Breast epithelium (tissue), 4 donors: ENCODE data around the gene IL12A. TPM values are rescaled to one million over a fixed set of nuclear protein-coding genes. Genes with fewer than 3 reads are reported as not detected.

Source experiments
- DNase-seq, 2 donors: peaks; one replicate each; pipeline ENCODE4 v3.0.0-alpha.2; 2019; ENCODE audit warnings: low spot score in 2 of 2
- H3K27ac ChIP-seq, 2 donors: fragments of 200-600 bp; sonication (generic) in 1 of 2; one replicate each; pipeline ENCODE4 v1.5.1; 2016 to 2019; ENCODE audit warnings: mild to moderate bottlenecking in 1 of 2
- H3K27me3 ChIP-seq, 2 donors: fragments of 200-600 bp; sonication (generic) in 1 of 2; one replicate each; pipeline versions ENCODE4 v1.5.1 to v1.6.0; 2017 to 2019; ENCODE audit warnings: control low read depth in 1 of 2, mild to moderate bottlenecking in 1 of 2
- H3K36me3 ChIP-seq: fragments of 200-600 bp; one replicate; pipeline ENCODE4 v1.5.1; 2019
- H3K4me1 ChIP-seq, 2 donors: fragments of 200-600 bp; sonication (generic); one replicate each; pipeline ENCODE4 v1.5.1; 2016 to 2019; ENCODE audit warnings: control low read depth in 1 of 2
- H3K4me3 ChIP-seq, 3 donors: fragments of 200-600 bp; sonication (generic); 1 replicate in 2 of 3; 2 replicates in 1 of 3; pipeline ENCODE4 v1.5.1; 2016 to 2019; ENCODE audit warnings: mild to moderate bottlenecking in 3 of 3, moderate library complexity in 2 of 3
- H3K9me3 ChIP-seq, 2 donors: fragments of 200-600 bp; sonication (generic) in 1 of 2; one replicate each; pipeline ENCODE4 v1.5.1; 2016 to 2019; ENCODE audit warnings: control low read depth in 1 of 2
- POLR2A ChIP-seq: fragments of 450-650 bp; IDR thresholded peaks from one replicate; pipeline ENCODE4 v1.6.1; 2016; ENCODE audit warnings: antibody characterized with exemption, mild to moderate bottlenecking, moderate library complexity
- POLR2AphosphoS5 ChIP-seq, 3 donors: sonication (generic); formaldehyde crosslinking; IDR thresholded peaks; one replicate each; pipeline ENCODE4 v1.6.1; 2017; ENCODE audit warnings: antibody characterized with exemption in 3 of 3
- intact Hi-C: fragments of 100-400 bp; cut with DNase I; formaldehyde crosslinking; loops from one replicate; pipeline ENCODE4 v1.15.1; 2023; ENCODE audit warnings: low total_unique reads
- total RNA-seq, 3 donors: library from RNA; depleted of rRNA; stranded (reverse); fragments of >200 nt; gene quantifications; one replicate each; pipeline ENCODE4 v1.1.0, GENCODE V29; 2016
- TF ChIP-seq, protein P1 (sequence below), 3 donors: fragments of 450-650 bp; IDR thresholded peaks; one replicate each; pipeline ENCODE4 v1.5.1; 2016 to 2017; ENCODE audit warnings: antibody characterized with exemption in 3 of 3, mild to moderate bottlenecking in 3 of 3, moderate library complexity in 3 of 3

IL12A gene
- total RNA-seq, 3 donors from 2014 or later = 0.98 TPM; not detected in 2

DNA sequence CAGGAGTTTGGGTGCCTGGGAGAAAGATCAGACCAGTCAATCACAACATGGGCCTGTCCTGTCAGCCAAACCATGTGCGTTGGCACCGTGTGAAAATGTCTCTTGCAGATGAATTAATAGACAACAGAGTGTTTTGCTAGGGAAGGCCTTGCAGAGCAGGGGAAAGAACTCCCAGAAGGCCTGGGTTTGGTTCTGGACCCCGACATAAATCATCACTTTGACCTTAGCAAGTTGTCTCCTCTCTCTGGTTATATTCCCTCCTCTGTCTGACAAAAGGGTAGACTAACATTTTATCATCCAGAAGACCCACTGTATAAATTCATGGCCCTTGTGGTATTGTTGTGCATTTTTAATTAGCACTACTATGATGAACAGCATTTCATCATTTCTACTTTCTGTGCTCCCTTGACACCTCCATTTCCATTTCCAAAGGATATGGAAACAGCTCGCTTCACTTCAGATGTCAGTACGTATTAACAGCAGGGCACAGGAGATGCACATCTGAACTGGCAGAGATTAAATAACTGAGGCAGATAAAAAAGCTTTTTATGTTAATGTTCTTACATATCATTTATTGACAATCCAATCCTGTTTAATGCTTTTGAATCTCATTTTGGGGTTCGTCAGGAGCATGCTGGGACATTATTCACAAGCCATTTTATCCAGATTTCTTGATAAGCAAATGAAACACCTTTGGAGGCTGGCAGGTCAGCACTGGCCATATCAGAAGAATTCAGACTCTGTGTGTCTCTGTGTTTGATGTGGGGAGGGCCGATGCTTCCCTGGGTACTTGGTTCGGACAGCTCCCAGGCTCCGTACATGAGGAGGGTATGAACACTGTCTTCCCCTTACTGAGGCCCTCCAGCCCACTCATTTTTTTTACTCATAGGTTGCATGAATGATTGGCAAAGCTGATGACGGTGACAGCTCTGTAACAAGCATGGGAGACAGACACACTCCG lies 28.2 kb upstream of the IL12A start:
- intact Hi-C loops = no loop called here

DNA sequence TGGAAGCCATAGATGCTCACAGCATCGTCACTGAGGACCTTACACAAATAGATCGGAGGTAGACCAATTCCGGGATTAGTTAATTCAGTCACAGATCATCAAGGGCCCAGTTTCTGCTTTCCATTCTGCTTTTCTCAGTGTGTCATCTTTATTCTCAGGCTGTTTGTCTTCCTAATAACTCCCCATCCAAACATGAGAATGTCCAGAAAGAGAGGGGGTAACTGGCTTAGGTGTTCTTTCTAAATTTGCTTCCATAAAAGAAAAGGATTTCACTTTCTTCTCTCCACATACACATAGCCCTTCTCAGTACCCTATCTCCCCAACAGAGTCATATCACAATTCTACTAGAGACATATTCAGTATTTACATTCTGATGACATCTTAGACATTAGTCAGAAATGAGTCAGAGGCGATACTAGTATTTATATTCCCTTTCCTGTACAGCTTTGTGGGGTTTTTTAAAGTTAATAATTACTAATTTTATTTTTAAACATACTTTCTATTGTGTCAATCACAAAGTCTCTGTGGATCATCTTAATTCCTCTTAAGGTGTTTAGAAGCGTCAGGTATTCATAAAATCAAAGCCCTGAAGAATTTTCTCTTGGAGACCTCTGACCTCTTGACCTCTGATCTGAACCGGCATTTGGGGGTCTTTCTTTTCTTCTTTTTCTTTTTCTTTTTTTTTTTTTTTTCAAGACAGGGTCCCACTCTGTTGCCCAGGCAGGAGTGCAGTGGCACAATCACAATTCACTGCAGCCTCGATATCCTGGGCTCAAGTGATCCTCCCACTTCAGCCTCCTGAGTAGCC lies 24.3 kb upstream of the IL12A start:
- H3K36me3 ChIP-seq = no peaks in the 10 kb centered on the region
- no peak overlapping the region for H3K4me3 ChIP-seq
- H3K9me3 ChIP-seq = no peaks in the 10 kb centered on the region
- H3K4me1 ChIP-seq = no peaks in the 10 kb centered on the region
- no peaks in the 10 kb centered on the region for H3K27me3 ChIP-seq
- intact Hi-C loops = no loop called here
- no peak overlapping the region for H3K27ac ChIP-seq
- no peak for DNase-seq
- TF ChIP-seq POLR2A (no peak), POLR2AphosphoS5 (IDR thresholded peaks at IDR 0.05) (no peak)
- TF ChIP-seq, protein P1, sequence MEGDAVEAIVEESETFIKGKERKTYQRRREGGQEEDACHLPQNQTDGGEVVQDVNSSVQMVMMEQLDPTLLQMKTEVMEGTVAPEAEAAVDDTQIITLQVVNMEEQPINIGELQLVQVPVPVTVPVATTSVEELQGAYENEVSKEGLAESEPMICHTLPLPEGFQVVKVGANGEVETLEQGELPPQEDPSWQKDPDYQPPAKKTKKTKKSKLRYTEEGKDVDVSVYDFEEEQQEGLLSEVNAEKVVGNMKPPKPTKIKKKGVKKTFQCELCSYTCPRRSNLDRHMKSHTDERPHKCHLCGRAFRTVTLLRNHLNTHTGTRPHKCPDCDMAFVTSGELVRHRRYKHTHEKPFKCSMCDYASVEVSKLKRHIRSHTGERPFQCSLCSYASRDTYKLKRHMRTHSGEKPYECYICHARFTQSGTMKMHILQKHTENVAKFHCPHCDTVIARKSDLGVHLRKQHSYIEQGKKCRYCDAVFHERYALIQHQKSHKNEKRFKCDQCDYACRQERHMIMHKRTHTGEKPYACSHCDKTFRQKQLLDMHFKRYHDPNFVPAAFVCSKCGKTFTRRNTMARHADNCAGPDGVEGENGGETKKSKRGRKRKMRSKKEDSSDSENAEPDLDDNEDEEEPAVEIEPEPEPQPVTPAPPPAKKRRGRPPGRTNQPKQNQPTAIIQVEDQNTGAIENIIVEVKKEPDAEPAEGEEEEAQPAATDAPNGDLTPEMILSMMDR (IDR thresholded peaks at IDR 0.05) = no peak

More for the DNA sequence above, 28.2 kb upstream of the IL12A start:
- TF ChIP-seq POLR2A (no peak), POLR2AphosphoS5 (IDR thresholded peaks at IDR 0.05) (no peak)
- TF ChIP-seq, protein P1 (IDR thresholded peaks at IDR 0.05) = no peak
- Histone ChIP-seq H3K4me3 (no peak overlapping the region), H3K9me3 (peaks cover 0 to 8% of the 10 kb centered on the region in 2 donors), H3K36me3 (no peaks in the 10 kb centered on the region), H3K27ac (no peak overlapping the region), H3K27me3 (no peaks in the 10 kb centered on the region), H3K4me1 (no peaks in the 10 kb centered on the region)
- no peak for DNase-seq

DNA sequence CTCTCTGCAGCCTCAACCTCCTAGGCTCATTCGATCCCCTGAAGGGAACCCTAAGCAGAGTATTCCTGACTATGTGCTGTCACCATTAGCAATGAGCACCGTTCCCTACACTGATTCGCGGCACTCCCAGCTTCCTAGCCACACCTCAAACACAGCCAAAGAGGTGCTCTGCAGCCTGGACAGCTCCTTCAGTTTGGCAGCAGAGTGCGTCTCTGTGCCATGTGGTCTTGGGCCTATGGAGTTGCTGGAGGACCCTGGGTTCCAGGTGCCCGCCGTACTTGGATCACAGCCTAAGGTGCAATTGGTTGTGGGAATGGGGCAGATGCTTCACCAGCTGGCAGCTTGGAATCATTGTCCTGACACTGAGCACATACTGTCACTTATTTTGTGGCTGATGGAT lies 17.3 kb upstream of the IL12A start:
- Histone ChIP-seq H3K27me3 (no peaks in the 10 kb centered on the region), H3K4me3 (no peak overlapping the region), H3K27ac (no peak overlapping the region), H3K9me3 (no peaks in the 10 kb centered on the region), H3K36me3 (no peaks in the 10 kb centered on the region), H3K4me1 (no peaks in the 10 kb centered on the region)
- TF ChIP-seq, protein P1 (IDR thresholded peaks at IDR 0.05) = no peak
- TF ChIP-seq POLR2A (no peak), POLR2AphosphoS5 (IDR thresholded peaks at IDR 0.05) (no peak)
- no peak for DNase-seq
- intact Hi-C loops = no loop called here

DNA sequence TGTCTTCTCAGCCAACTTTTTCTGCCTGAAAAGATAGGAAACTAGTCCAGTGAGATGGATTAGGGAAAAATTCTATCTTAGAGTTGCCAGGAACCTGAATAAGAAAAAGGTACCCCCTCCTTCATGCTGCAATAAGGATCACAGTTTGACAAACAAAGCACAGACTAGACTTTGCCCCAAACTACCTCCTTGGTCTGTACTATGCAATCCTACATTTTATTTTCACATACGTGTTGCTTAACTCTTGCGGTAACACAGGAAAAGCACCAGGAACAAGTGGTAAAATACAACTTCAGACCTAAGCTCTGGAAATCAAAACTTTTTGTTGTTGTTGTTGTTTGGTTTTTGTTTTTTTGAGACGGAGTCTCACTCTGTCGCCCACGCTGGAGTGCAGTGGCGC lies 11.3 kb upstream of the IL12A start:
- DNase-seq = no peak
- no peak overlapping the region for H3K27ac ChIP-seq
- H3K36me3 ChIP-seq = no peaks in the 10 kb centered on the region
- H3K4me1 ChIP-seq = no peaks in the 10 kb centered on the region
- H3K27me3 ChIP-seq = no peaks in the 10 kb centered on the region
- H3K4me3 ChIP-seq = no peak overlapping the region
- H3K9me3 ChIP-seq = no peaks in the 10 kb centered on the region
- intact Hi-C loops = no loop called here
- no peak for TF ChIP-seq POLR2A
- no peak for TF ChIP-seq POLR2AphosphoS5 (IDR thresholded peaks at IDR 0.05)
- TF ChIP-seq, protein P1 (IDR thresholded peaks at IDR 0.05) = no peak

DNA sequence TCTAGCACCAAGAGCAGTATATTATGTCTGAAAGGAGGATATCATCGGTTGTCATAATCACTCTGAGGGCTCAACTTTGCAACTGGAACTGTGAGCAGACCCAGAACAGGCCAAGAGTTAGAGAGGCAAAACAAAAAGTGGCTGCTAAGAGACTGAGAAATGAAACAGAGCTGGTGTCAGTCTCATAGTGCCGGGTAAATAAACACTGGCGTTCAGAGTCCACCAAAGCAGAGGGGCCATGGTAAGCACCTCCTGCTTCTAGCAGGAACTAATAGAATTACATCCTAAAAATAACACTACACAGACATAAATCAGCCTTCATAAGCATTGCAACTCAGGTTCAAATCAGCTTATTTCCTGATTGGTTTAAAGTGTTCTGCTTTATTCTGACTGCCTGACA lies 10.3 kb upstream of the IL12A start:
- no peak overlapping the region for H3K4me3 ChIP-seq
- H3K27me3 ChIP-seq = no peaks in the 10 kb centered on the region
- H3K9me3 ChIP-seq = no peaks in the 10 kb centered on the region
- no peak for TF ChIP-seq POLR2AphosphoS5 (IDR thresholded peaks at IDR 0.05)
- TF ChIP-seq, protein P1 (IDR thresholded peaks at IDR 0.05) = no peak
- no peak for TF ChIP-seq POLR2A
- no peaks in the 10 kb centered on the region for H3K36me3 ChIP-seq
- intact Hi-C loops = no loop called here
- no peaks in the 10 kb centered on the region for H3K4me1 ChIP-seq
- H3K27ac ChIP-seq = no peak overlapping the region
- no peak for DNase-seq
